ENCODE measurements around the gene RBM14. TPM values are rescaled to one million over a fixed set of nuclear protein-coding genes. Genes with fewer than 3 reads are reported as not detected.

The RBM14 gene
- total RNA-seq, 1 experiment from 2014 or later = 160 TPM

- no peak for TF ChIP-seq CTCF (IDR thresholded peaks at IDR 0.05; ENCODE audit: insufficient read depth in 1 of 2, low read depth in 1 of 2, low read length in 1 of 2, severe bottlenecking in 1 of 2, unreplicated experiment in 1 of 2)
- Mint-ChIP-seq H3K4me3 (ENCODE audit: unreplicated experiment) (no peak overlapping the region), H3K4me1 (ENCODE audit: low read depth, unreplicated experiment) (peaks cover 15% of the 10 kb centered on the region), H3K9me3 (ENCODE audit: unreplicated experiment) (no peaks in the 10 kb centered on the region), H3K27ac (ENCODE audit: unreplicated experiment) (no peak overlapping the region), H3K36me3 (ENCODE audit: insufficient read depth, unreplicated experiment) (peaks cover 34% of the 10 kb centered on the region), H3K27me3 (ENCODE audit: insufficient read depth, unreplicated experiment) (no peaks in the 10 kb centered on the region)
- BruUV-seq (replicated peaks) = no TSS peak
- Histone ChIP-seq H3K36me3 (ENCODE audit: control insufficient read depth, insufficient read depth, low read length) (0 out of 2 replicates have a peak, but pooled peaks cover 2% of the 10 kb centered on the region), H3K27me3 (replicated peaks; ENCODE audit: control insufficient read depth, insufficient read depth, low read length) (no peaks in the 10 kb centered on the region), H3K9me3 (no peaks in the 10 kb centered on the region), H3K4me1 (peaks cover 17% of the 10 kb centered on the region), H3K4me3 (ENCODE audit: low read depth, low read length) (no peak overlapping the region)
- intact Hi-C loops (cut with micrococcal nuclease; ENCODE audit: unreplicated experiment) = no loop called here
- DNase-seq = no peak
- ChIA-PET CTCF (interaction anchor here (0.7 to 1.5 kb wide), 2 partner anchors 24 to 65 kb away, joined by 3 to 5 read pairs; partner anchors contain the start of gene RBM4), POLR2A (interaction anchor here (0.7 kb wide), 1 partner anchor 24 kb away, joined by 7 read pairs; no protein-coding TSS in a partner anchor)
These were observed 2.4 kb upstream of the RBM14 start for GRCh38 chr11:66614073-66614472.

GRCh38 chr11:66617155-66617834 lies 865 bp downstream of the RBM14 start:
- peak overlapping the region; percentile 57 for H3K4me3 ChIP-seq (ENCODE audit: low read depth, low read length)
- TF ChIP-seq CTCF (IDR thresholded peaks at IDR 0.05; ENCODE audit: insufficient read depth in 1 of 2, low read depth in 1 of 2, low read length in 1 of 2, severe bottlenecking in 1 of 2, unreplicated experiment in 1 of 2) = no peak
- H3K36me3 ChIP-seq (ENCODE audit: control insufficient read depth, insufficient read depth, low read length) = 0 out of 2 replicates have a peak, but pooled peaks cover 2% of the 10 kb centered on the region
- ChIA-PET CTCF (interaction anchor here (0.9 to 2.2 kb wide), 6 partner anchors 20 to 137 kb away, joined by 3 to 12 read pairs (median 8); partner anchors contain the start of genes CCDC87, CCS, DPP3 and RBM4), POLR2A (interaction anchor here (0.6 to 2.5 kb wide), 24 partner anchors 8 to 245 kb away, joined by 3 to 160 read pairs (median 9); partner anchors contain the start of genes ACTN3, CCDC87, CCS and DPP3)
- H3K27me3 ChIP-seq (replicated peaks; ENCODE audit: control insufficient read depth, insufficient read depth, low read length) = no peaks in the 10 kb centered on the region
- peak overlapping the region; percentile 99 for H3K27ac Mint-ChIP-seq (ENCODE audit: unreplicated experiment)
- no peaks in the 10 kb centered on the region for H3K27me3 Mint-ChIP-seq (ENCODE audit: insufficient read depth, unreplicated experiment)
- H3K4me1 ChIP-seq = peaks cover 17% of the 10 kb centered on the region
- H3K36me3 Mint-ChIP-seq (ENCODE audit: insufficient read depth, unreplicated experiment) = peaks cover 66% of the 10 kb centered on the region
- BruUV-seq (replicated peaks) = no TSS peak
- no peak for DNase-seq
- H3K9me3 Mint-ChIP-seq (ENCODE audit: unreplicated experiment) = no peaks in the 10 kb centered on the region
- H3K4me1 Mint-ChIP-seq (ENCODE audit: low read depth, unreplicated experiment) = peaks cover 25% of the 10 kb centered on the region
- H3K9me3 ChIP-seq = no peaks in the 10 kb centered on the region
- peak overlapping the region; percentile 94 for H3K4me3 Mint-ChIP-seq (ENCODE audit: unreplicated experiment)
- intact Hi-C loops (cut with micrococcal nuclease; ENCODE audit: unreplicated experiment) = loop anchor here (5.0 kb wide), 1 partner anchor 70 kb away; the partner anchor contains the start of genes ACTN3 and ZDHHC24

- no peaks in the 10 kb centered on the region for H3K27me3 ChIP-seq (replicated peaks; ENCODE audit: control insufficient read depth, insufficient read depth, low read length)
- no peaks in the 10 kb centered on the region for H3K9me3 ChIP-seq
- ChIA-PET POLR2A (interaction anchor here (0.5 to 1.5 kb wide), 5 partner anchors 14 to 153 kb away, joined by 3 to 11 read pairs (median 4); partner anchors contain the start of genes ACTN3, PELI3, RBM4 and ZDHHC24), CTCF (interaction anchor here (1.3 to 1.4 kb wide), 2 partner anchors 19 to 59 kb away, joined by 7 to 10 read pairs; partner anchors contain the start of genes RBM4 and RBM4B)
- H3K9me3 Mint-ChIP-seq (ENCODE audit: unreplicated experiment) = no peaks in the 10 kb centered on the region
- no TSS peak for BruUV-seq (replicated peaks)
- peak overlapping the region; percentile 94 for H3K4me3 Mint-ChIP-seq (ENCODE audit: unreplicated experiment)
- H3K27me3 Mint-ChIP-seq (ENCODE audit: insufficient read depth, unreplicated experiment) = no peaks in the 10 kb centered on the region
- DNase-seq = no peak
- TF ChIP-seq CTCF (IDR thresholded peaks at IDR 0.05; ENCODE audit: insufficient read depth in 1 of 2, low read depth in 1 of 2, low read length in 1 of 2, severe bottlenecking in 1 of 2, unreplicated experiment in 1 of 2) = no peak
- intact Hi-C loops (cut with micrococcal nuclease; ENCODE audit: unreplicated experiment) = loop anchor here (5.0 kb wide), 1 partner anchor 72 kb away; the partner anchor contains the start of genes ACTN3 and ZDHHC24
- peaks cover 84% of the 10 kb centered on the region for H3K36me3 Mint-ChIP-seq (ENCODE audit: insufficient read depth, unreplicated experiment)
- H3K4me3 ChIP-seq (ENCODE audit: low read depth, low read length) = no peak overlapping the region; the same call in 1 of the 2 replicates
- H3K4me1 Mint-ChIP-seq (ENCODE audit: low read depth, unreplicated experiment) = peaks cover 25% of the 10 kb centered on the region
- H3K4me1 ChIP-seq = peaks cover 17% of the 10 kb centered on the region
- H3K27ac Mint-ChIP-seq (ENCODE audit: unreplicated experiment) = peak overlapping the region; percentile 99
- 0 out of 2 replicates have a peak, but pooled peaks cover 2% of the 10 kb centered on the region for H3K36me3 ChIP-seq (ENCODE audit: control insufficient read depth, insufficient read depth, low read length)
These were observed 2.7 kb downstream of the RBM14 start for GRCh38 chr11:66619080-66619554.
